OCI-LY1 (cell line): Measurements from ENCODE around the gene ERH.

Experiments used
- CTCF ChIP-seq: fragments of 200-600 bp; sonication (generic), shearing (Covaris generic); IDR thresholded peaks from 2 replicates; pipeline ENCODE4 v1.5.1; 2017; ENCODE audit warnings: mild to moderate bottlenecking, antibody characterized with exemption, low read length, moderate library complexity, mixed read lengths
- EZH2 ChIP-seq: fragments of 200-600 bp; sonication (generic), shearing (Covaris generic); IDR thresholded peaks from 2 replicates; pipeline ENCODE4 v1.8.0; 2017; ENCODE audit warnings: borderline replicate concordance, mixed run types, mild to moderate bottlenecking, antibody characterized with exemption, low read length, moderate library complexity, mixed read lengths

DNA sequence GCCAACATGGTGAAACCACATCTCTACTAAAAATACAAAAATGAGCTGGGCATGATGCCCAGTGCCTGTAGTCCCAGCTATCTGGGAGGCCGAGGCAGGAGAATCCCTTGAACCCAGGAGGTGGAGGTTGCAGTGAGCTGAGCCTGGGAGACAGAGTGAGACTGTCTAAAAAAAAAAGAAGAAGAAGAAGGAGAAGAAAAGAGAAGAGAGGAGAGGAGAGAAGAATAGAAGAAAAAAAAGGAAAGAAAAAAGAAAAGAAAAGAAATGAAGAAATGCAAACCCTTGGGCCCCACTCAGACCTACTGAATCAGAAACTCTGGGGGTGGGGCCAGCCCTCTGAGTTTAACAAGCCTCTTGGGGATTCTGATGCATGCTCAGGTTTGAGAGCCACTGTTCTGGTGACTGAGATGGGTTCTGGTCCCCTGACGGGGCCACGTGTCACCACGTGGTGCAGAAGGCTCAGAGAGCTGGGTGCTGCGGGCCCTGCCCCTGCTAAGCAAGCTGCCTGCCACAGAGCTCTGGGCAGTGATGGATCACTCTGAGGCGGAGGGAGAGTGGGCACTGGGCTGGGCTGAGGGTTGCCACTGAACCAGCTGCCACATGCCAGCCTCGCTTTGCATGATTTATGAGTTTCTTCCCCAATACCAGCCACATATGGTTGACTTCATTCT is 37.5 kb downstream of the ERH start:
- no peak for TF ChIP-seq CTCF
- no peak for TF ChIP-seq EZH2
